Endothelial cell of umbilical vein (primary cell): ENCODE results near the gene SATB2. TPM values are rescaled to one million over a fixed set of nuclear protein-coding genes. Genes with fewer than 3 reads are reported as not detected.

Experiments
- Bru-seq: library from RNA; stranded (reverse); fragments of 400-500 nt; gene quantifications from one replicate; lab custom pipeline; 2021; lab: Mats Ljungman, UMichigan
- BruChase-seq, 2 experiments: library from RNA; stranded (reverse); fragments of 400-500 nt; gene quantifications; one replicate each; lab custom pipeline; 2021; lab: Mats Ljungman, UMichigan
- BruUV-seq: library from RNA; stranded (reverse); fragments of 400-500 nt; replicated peaks from 2 replicates; lab custom pipeline; 2021; lab: Mats Ljungman, UMichigan
- CTCF ChIA-PET: fragments of 300-600, 350-600 bp; sonication (Branson Sonifier 250); formaldehyde crosslinking; loops from one replicate; lab custom pipeline; 2021; ENCODE audit warnings: antibody characterized with exemption, inconsistent platforms; lab: Charles Lee
- POLR2A ChIA-PET: fragments of 300-600, 350-600 bp; sonication (Branson Sonifier 250); formaldehyde crosslinking; loops from one replicate; lab custom pipeline; 2021; ENCODE audit warnings: antibody characterized with exemption, inconsistent platforms; lab: Charles Lee
- DNase-seq: peaks from one replicate; pipeline ENCODE4 v3.0.0-alpha.2; 2011; ENCODE audit warnings: low read depth, low spot score
- FAIRE-seq: peaks from 2 replicates; lab custom pipeline; 2011; peaks lifted over from hg19 to GRCh38; lab: Jason Lieb, UNC
- H2AFZ ChIP-seq: 2 replicates; pipeline ENCODE4 v1.6.0; 2012; ENCODE audit warnings: low read depth, low read length, control low read depth, inconsistent platforms
- H3K27ac ChIP-seq: 2 replicates; pipeline ENCODE4 v1.5.1; 2011; ENCODE audit warnings: low read depth, mild to moderate bottlenecking, control low read depth, low read length, moderate library complexity; ENCODE audit not compliant: insufficient read depth
- H3K27me3 ChIP-seq, 2 experiments: 2 replicates each; pipeline versions ENCODE4 v1.6.0 to v1.6.1; 2011; ENCODE audit warnings: low read length in 2 of 2, mixed read lengths in 1 of 2; ENCODE audit not compliant: control insufficient read depth in 2 of 2, insufficient read depth in 2 of 2
- H3K36me3 ChIP-seq, 2 experiments: 2 replicates in 1 of 2; 3 replicates in 1 of 2; pipeline ENCODE4 v1.5.1; 2011; ENCODE audit warnings: low read length in 2 of 2, mild to moderate bottlenecking in 1 of 2, moderate library complexity in 1 of 2; ENCODE audit not compliant: control insufficient read depth in 2 of 2, insufficient read depth in 2 of 2; ENCODE audit errors: extremely low read depth in 1 of 2
- H3K4me1 ChIP-seq: 3 replicates; pipeline ENCODE4 v1.5.1; 2011; ENCODE audit warnings: mild to moderate bottlenecking, low read length; ENCODE audit not compliant: control insufficient read depth, insufficient read depth; ENCODE audit errors: extremely low read depth
- H3K4me2 ChIP-seq: 2 replicates; pipeline ENCODE4 v1.6.1; 2011; ENCODE audit warnings: low read length, control low read depth, mixed read lengths; ENCODE audit not compliant: insufficient read depth
- H3K4me3 ChIP-seq, 3 experiments: fragments of 200-600 bp in 1 of 3; sonication (generic), shearing (Covaris generic) in 1 of 3; replicated peaks in 1 of 3; 2 replicates each; pipeline ENCODE4 v1.5.1; 2011 to 2016; ENCODE audit warnings: control low read depth in 3 of 3, low read length in 3 of 3, mild to moderate bottlenecking in 2 of 3, inconsistent platforms in 1 of 3, low read depth in 1 of 3, moderate library complexity in 1 of 3; ENCODE audit not compliant: insufficient read depth in 1 of 3
- H3K79me2 ChIP-seq: 2 replicates; pipeline ENCODE4 v1.6.0; 2012; ENCODE audit warnings: low read length, inconsistent platforms; ENCODE audit not compliant: control insufficient read depth, insufficient read depth
- H3K9ac ChIP-seq: replicated peaks from 2 replicates; pipeline ENCODE3; 2011; ENCODE audit warnings: low read length, control low read depth; ENCODE audit not compliant: insufficient read depth; ENCODE audit errors: extremely low read depth
- H3K9me1 ChIP-seq: replicated peaks from 3 replicates; pipeline ENCODE4 v1.6.0; 2011; ENCODE audit warnings: mild to moderate bottlenecking, low read length; ENCODE audit not compliant: control insufficient read depth, insufficient read depth; ENCODE audit errors: extremely low read depth
- H3K9me3 ChIP-seq: replicated peaks from 2 replicates; pipeline ENCODE4 v1.5.1; 2012; ENCODE audit warnings: low read length, inconsistent platforms; ENCODE audit not compliant: control insufficient read depth, insufficient read depth
- H4K20me1 ChIP-seq: replicated peaks from 2 replicates; pipeline ENCODE3; 2011; ENCODE audit warnings: mild to moderate bottlenecking, low read length; ENCODE audit not compliant: control insufficient read depth, insufficient read depth; ENCODE audit errors: extremely low read depth
- EZH2 ChIP-seq: IDR thresholded peaks from 2 replicates; pipeline ENCODE4 v1.6.1; 2012; ENCODE audit warnings: borderline replicate concordance, low read depth, mild to moderate bottlenecking, moderate library complexity, low read length, inconsistent platforms; ENCODE audit not compliant: severe bottlenecking
- FOS ChIP-seq: IDR thresholded peaks from 2 replicates; pipeline ENCODE4 v1.6.1; 2011; ENCODE audit warnings: mild to moderate bottlenecking, low read length, moderate library complexity, borderline replicate concordance; ENCODE audit not compliant: insufficient read depth
- GATA2 ChIP-seq: IDR thresholded peaks from 2 replicates; pipeline ENCODE4 v1.7.0; 2011; ENCODE audit warnings: low read depth, mild to moderate bottlenecking, moderate library complexity, mixed read lengths, low read length; ENCODE audit not compliant: insufficient read length, insufficient read depth
- JUN ChIP-seq: IDR thresholded peaks from 2 replicates; pipeline ENCODE4 v1.6.1; 2011; ENCODE audit warnings: borderline replicate concordance, low read depth; ENCODE audit not compliant: insufficient read length, insufficient read depth
- MAX ChIP-seq: IDR thresholded peaks from 2 replicates; pipeline ENCODE4 v1.6.1; 2011; ENCODE audit not compliant: insufficient read depth, insufficient read length
- POLR2A ChIP-seq: IDR thresholded peaks from 2 replicates; pipeline ENCODE4 v1.6.1; 2012; ENCODE audit warnings: low read depth, mild to moderate bottlenecking, control low read depth, low read length
- dilution Hi-C: fragments of 300-500 bp; cut with MboI; formaldehyde crosslinking; loops from one replicate; pipeline ENCODE4 v1.15.0; 2019; ENCODE audit warnings: low sequenced_read_pairs; ENCODE audit not compliant: extremely low pct_ligation_motif_present
- intact Hi-C: fragments of 100-400 bp; cut with micrococcal nuclease; formaldehyde crosslinking; loops from one replicate; pipeline ENCODE4 v1.10.0; 2022
- long read RNA-seq: library from polyadenylated mRNA; stranded (forward); transcript quantifications from one replicate; pipeline ENCODE4 v2.0.0, GENCODE V29; 2021
- polyA minus RNA-seq, 3 experiments: library from RNA; depleted of rRNA, polyadenylated mRNA; stranded (reverse); fragments of >200 nt; gene quantifications; 1 replicate in 1 of 3; 2 replicates in 2 of 3; pipeline ENCODE4 v1.2.3, GENCODE V29; 2011
- polyA plus RNA-seq, 4 experiments: library from polyadenylated mRNA; depleted of rRNA in 3 of 4; stranded (reverse) in 3 of 4; unstranded in 1 of 4; fragments of >200 nt; gene quantifications; 2 replicates each; pipeline versions ENCODE4 v1.2.1 to v1.2.3, GENCODE V29; 2011 to 2012; ENCODE audit warnings: missing spikeins in 1 of 4
- total RNA-seq: library from RNA; stranded (reverse); gene quantifications from 2 replicates; pipeline ENCODE4 v1.2.3, GENCODE V29; 2021
- TF ChIP-seq, protein P1 (sequence below), 2 donors: IDR thresholded peaks; 1 replicate in 1 of 2; 2 replicates in 1 of 2; pipeline ENCODE4 v1.5.1; 2011; ENCODE audit warnings: low read length in 2 of 2, mild to moderate bottlenecking in 2 of 2, moderate library complexity in 2 of 2, control low read depth in 1 of 2, inconsistent platforms in 1 of 2, low read depth in 1 of 2; ENCODE audit not compliant: insufficient read depth in 1 of 2; ENCODE audit errors: extremely low read depth in 1 of 2

Gene SATB2
- total RNA-seq (1.1 and 1.6 TPM in 2 replicates), polyA plus RNA-seq (0.47 and 0.62 TPM in 2 replicates), polyA minus RNA-seq (1.3 and 5.5 TPM in 2 replicates), Bru-seq, nascent RNA (percentile 30 among the genes with signal in this experiment), BruChase-seq, experiment 1, labeled RNA remaining after a 6-hour chase (percentile 32 among the genes with signal in this experiment), BruChase-seq, experiment 2, labeled RNA remaining after a 2-hour chase (percentile 35 among the genes with signal in this experiment)
- 0.38 and 0.40 TPM in 2 replicates for polyA plus RNA-seq (2011; cell fraction: cytosol; rRNA removed)
- 4.6 and 5.0 TPM in 2 replicates for polyA plus RNA-seq (2011; cell fraction: nucleus; rRNA removed)
- polyA plus RNA-seq (2012): 0.37 and 0.59 TPM in 2 replicates
- polyA minus RNA-seq (2011; cell fraction: cytosol; rRNA and poly(A)+ RNA removed): 3.3 TPM
- polyA minus RNA-seq (2011; cell fraction: nucleus; rRNA and poly(A)+ RNA removed): 2.8 and 4.7 TPM in 2 replicates
- long read RNA-seq, partial matches to known transcripts: 0 of 1 reads
- long read RNA-seq, other reads (novel, unspliced or antisense): 1 of 1 reads

DNA sequence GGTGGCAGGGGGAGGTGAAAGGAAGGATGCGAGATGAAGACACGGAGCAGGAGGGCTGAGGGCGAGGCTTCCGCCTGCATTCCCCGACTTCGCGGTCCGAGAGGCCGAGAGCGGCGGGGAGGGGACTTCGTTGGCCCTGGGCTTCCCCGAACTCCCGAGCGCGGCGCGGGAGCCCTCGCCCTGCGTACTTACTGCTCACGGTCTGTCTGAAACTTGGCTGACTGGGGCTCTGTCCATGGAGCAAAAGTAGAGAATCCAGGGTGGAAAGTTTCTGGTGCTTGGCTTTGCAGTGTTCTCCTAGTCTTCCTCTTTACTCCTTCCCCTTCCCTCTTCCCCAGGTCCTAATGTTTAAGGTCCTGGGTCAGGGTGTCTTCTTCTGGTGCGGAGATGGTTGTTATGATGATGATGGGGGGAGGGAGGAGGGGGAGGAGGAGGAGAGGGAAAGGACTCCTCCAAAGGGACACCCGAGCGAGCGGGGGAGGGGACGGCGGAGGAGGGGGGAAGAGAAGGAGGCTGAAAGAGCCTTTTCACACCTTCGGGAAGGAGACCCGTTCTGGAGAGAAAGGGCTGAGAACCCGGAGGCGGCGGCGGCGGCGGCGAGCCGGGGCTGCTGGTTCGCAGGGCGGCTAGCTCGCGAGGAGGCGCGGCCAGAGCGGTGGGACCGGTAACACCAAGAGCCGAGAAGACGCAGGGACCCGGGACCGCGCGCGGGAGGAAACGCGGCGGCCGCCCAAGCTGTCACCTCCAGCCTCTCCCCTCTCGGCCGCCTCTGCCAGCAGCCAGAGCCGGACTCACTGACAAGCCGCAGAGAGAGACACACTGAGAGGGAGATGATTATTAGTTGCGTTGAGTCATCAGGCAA, at the start of gene SATB2:
SATB2 (minus strand) TSS at position 793 of the 862 bp plus-strand sequence. CDS start 1,902 bp downstream, outside the sequence.
- peak; percentile 15 for DNase-seq
- Histone ChIP-seq H3K9me1 (no peaks in the 10 kb centered on the region), H4K20me1 (no peaks in the 10 kb centered on the region), H3K27ac (no peak within 1 kb of the TSS), H3K4me3 (peak within 1 kb of the TSS; percentile 28 to 84 (median 57)), H3K36me3 (no peaks in the 10 kb centered on the region), H2AFZ (peak within 1 kb of the TSS; percentile 55), H3K27me3 (peaks cover 43 to 80% of the 10 kb centered on the region in 2 experiments), H3K79me2 (no peaks in the 10 kb centered on the region), H3K9ac (no peak within 1 kb of the TSS), H3K4me2 (peak within 1 kb of the TSS; percentile 52), H3K4me1 (peaks cover 8% of the 10 kb centered on the region), H3K9me3 (no peaks in the 10 kb centered on the region)
- no TSS peak for BruUV-seq
- peak; percentile 43 for FAIRE-seq
- POLR2A ChIA-PET: no interaction called here
- CTCF ChIA-PET: interaction anchor here (2.3 kb wide), 1 partner anchor 13 kb away, joined by 9 read pairs; no protein-coding TSS in a partner anchor
- intact Hi-C loops: no loop called here
- TF ChIP-seq EZH2 (peak; percentile 94), MAX (no peak)
- dilution Hi-C loops: no loop called here

DNA sequence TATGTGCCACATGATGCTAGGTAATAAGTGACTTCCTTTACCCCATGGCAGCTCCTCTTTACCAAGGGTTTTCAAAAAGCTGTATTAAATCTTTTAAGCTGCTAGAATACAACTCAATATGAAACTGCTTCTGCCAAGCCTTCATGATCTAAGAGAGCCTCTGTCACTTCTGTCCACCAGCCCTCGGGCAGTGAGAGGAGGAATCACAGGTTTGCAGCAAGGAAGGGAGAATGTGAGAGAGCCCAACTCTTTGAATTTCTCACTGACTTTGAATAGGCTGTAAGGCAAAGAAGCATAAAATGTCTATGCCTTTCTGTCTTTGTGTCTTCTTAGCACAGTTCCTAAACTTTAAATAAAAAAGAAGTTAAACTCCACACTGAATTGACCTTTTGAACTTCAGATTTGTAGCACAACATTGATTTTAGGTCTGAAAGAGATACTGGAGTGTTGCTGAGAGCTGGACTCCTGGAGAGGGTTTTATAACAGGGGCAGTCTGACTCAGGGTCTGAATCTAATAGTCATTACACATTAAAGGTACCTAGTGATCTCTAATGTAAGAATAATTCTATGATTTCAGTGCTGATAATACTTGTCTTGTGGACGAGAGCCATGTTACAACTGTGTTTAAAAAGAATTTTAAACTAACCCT, 48.1 kb upstream of the SATB2 start:
- CTCF ChIA-PET: no interaction called here
- DNase-seq: no peak
- Histone ChIP-seq H3K36me3 (no peaks in the 10 kb centered on the region), H3K79me2 (no peaks in the 10 kb centered on the region), H3K4me3 (no peak overlapping the region), H3K9me3 (no peaks in the 10 kb centered on the region), H2AFZ (no peak overlapping the region), H3K9me1 (no peaks in the 10 kb centered on the region), H3K4me1 (no peaks in the 10 kb centered on the region), H3K9ac (no peak overlapping the region), H3K4me2 (no peak overlapping the region), H3K27me3 (no peaks in the 10 kb centered on the region), H4K20me1 (no peaks in the 10 kb centered on the region), H3K27ac (no peak overlapping the region)
- TF ChIP-seq, protein P1, sequence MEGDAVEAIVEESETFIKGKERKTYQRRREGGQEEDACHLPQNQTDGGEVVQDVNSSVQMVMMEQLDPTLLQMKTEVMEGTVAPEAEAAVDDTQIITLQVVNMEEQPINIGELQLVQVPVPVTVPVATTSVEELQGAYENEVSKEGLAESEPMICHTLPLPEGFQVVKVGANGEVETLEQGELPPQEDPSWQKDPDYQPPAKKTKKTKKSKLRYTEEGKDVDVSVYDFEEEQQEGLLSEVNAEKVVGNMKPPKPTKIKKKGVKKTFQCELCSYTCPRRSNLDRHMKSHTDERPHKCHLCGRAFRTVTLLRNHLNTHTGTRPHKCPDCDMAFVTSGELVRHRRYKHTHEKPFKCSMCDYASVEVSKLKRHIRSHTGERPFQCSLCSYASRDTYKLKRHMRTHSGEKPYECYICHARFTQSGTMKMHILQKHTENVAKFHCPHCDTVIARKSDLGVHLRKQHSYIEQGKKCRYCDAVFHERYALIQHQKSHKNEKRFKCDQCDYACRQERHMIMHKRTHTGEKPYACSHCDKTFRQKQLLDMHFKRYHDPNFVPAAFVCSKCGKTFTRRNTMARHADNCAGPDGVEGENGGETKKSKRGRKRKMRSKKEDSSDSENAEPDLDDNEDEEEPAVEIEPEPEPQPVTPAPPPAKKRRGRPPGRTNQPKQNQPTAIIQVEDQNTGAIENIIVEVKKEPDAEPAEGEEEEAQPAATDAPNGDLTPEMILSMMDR (IDR thresholded peaks at IDR 0.05; ENCODE audit: extremely low read depth in 1 of 2, insufficient read depth in 1 of 2, low read depth in 1 of 2, low read length in 2 of 2): no peak
- TF ChIP-seq JUN (no peak), FOS (no peak), POLR2A (no peak), GATA2 (no peak), EZH2 (no peak), MAX (no peak)
- intact Hi-C loops (no loop called here), dilution Hi-C loops (no loop called here)
- BruUV-seq: no TSS peak
- POLR2A ChIA-PET: no interaction called here
- FAIRE-seq: no peak
